GM12891 (cell line): ENCODE results near the gene ECT2.

Experiments
- POLR2A ChIP-seq: IDR thresholded peaks from 2 replicates; pipeline ENCODE4 v1.6.1; 2011; ENCODE audit warnings: low read depth, low read length, control low read depth
- POLR2AphosphoS5 ChIP-seq: IDR thresholded peaks from 2 replicates; pipeline ENCODE4 v1.6.1; 2011; ENCODE audit warnings: low read depth, low read length, control low read depth
- SPI1 ChIP-seq: IDR thresholded peaks from 2 replicates; pipeline ENCODE4 v1.6.1; 2011; ENCODE audit warnings: low read depth, low read length, control low read depth
- TAF1 ChIP-seq: IDR thresholded peaks from 2 replicates; pipeline ENCODE4 v1.6.1; 2011; ENCODE audit warnings: low read depth, low read length, control low read depth

DNA sequence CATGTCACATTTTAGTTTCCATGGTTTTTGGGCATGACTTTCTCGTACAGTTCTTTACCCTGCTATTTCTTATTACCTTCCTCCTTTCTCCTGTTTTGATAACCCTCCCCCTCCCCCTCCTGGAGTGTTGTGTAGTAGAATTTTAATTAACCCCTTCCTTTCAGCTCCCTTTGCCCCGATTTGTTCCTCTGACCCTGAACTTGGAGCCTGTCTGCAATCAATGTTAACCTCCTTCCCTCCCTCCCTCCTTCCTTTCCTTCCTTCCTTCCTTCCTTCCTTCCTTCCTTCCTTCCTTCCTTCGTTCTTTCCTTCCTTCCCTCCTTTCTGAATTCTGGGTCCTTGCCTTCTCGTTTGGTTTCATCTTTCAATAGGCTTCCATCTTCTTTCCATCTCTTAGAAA is 90.4 kb downstream of the ECT2 start:
- no peak for TF ChIP-seq POLR2A
- no peak for TF ChIP-seq POLR2AphosphoS5
- TF ChIP-seq SPI1, result no peak
- no peak for TF ChIP-seq TAF1
